LNCAP (cell line): ENCODE measurements around the gene GHDC.

ENCODE experiments used
- CTCF ChIP-seq: fragments of 450-650 bp; IDR thresholded peaks from 2 replicates; pipeline ENCODE4 v1.5.1; 2017; ENCODE audit warnings: mild to moderate bottlenecking

Gene GHDC

GRCh38 chr17:42210046-42210445 is 15.8 kb upstream of the GHDC start:
- TF ChIP-seq CTCF: no peak

GRCh38 chr17:42203354-42203753 is 9.1 kb upstream of the GHDC start:
- no peak for TF ChIP-seq CTCF

- TF ChIP-seq CTCF: no peak
Measured at GRCh38 chr17:42202696-42203095, 8.4 kb upstream of the GHDC start.

- no peak for TF ChIP-seq CTCF
Measured at GRCh38 chr17:42202159-42202558, 7.9 kb upstream of the GHDC start.

- no peak for TF ChIP-seq CTCF
Measured at GRCh38 chr17:42201458-42201772, 7.1 kb upstream of the GHDC start.

- no peak for TF ChIP-seq CTCF
Measured at GRCh38 chr17:42200706-42201457, 6.6 kb upstream of the GHDC start.

GRCh38 chr17:42199416-42200011 is 5.2 kb upstream of the GHDC start:
- TF ChIP-seq CTCF: no peak

- TF ChIP-seq CTCF: no peak
Measured at GRCh38 chr17:42198897-42199296, 4.6 kb upstream of the GHDC start.
